Measurements from ENCODE around the gene RHEBL1.

GRCh38 chr12:49051777-49052438 is 17.9 kb downstream of the RHEBL1 start:
- TF ChIP-seq POLR2A (IDR thresholded peaks at IDR 0.05) (no peak), EP300 (IDR thresholded peaks at IDR 0.05) (no peak)
- TF ChIP-seq, protein P1, sequence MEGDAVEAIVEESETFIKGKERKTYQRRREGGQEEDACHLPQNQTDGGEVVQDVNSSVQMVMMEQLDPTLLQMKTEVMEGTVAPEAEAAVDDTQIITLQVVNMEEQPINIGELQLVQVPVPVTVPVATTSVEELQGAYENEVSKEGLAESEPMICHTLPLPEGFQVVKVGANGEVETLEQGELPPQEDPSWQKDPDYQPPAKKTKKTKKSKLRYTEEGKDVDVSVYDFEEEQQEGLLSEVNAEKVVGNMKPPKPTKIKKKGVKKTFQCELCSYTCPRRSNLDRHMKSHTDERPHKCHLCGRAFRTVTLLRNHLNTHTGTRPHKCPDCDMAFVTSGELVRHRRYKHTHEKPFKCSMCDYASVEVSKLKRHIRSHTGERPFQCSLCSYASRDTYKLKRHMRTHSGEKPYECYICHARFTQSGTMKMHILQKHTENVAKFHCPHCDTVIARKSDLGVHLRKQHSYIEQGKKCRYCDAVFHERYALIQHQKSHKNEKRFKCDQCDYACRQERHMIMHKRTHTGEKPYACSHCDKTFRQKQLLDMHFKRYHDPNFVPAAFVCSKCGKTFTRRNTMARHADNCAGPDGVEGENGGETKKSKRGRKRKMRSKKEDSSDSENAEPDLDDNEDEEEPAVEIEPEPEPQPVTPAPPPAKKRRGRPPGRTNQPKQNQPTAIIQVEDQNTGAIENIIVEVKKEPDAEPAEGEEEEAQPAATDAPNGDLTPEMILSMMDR (IDR thresholded peaks at IDR 0.05): no peak

Measured in tibial nerve (tissue), 4 donors.